Right atrium auricular region (tissue), 2 donors: Measurements from ENCODE around the gene EIF4A3. TPM values are rescaled to one million over a fixed set of nuclear protein-coding genes. Genes with fewer than 3 reads are reported as not detected.

Experiments
- DNase-seq: peaks from one replicate; pipeline ENCODE4 v3.0.0-alpha.2; 2019; ENCODE audit warnings: low spot score
- H3K27ac ChIP-seq, 2 donors: fragments of 200-600 bp; sonication (generic); 1 replicate in 1 of 2; 2 replicates in 1 of 2; pipeline ENCODE4 v1.5.1; 2016 to 2019
- H3K27me3 ChIP-seq, 2 donors: fragments of 200-600 bp; sonication (generic); one replicate each; pipeline versions ENCODE4 v1.5.1 to v1.6.0; 2017 to 2019
- H3K36me3 ChIP-seq: fragments of 200-600 bp; sonication (generic); one replicate; pipeline ENCODE4 v1.5.1; 2016
- H3K4me1 ChIP-seq, 2 donors: fragments of 200-600 bp; sonication (generic); one replicate each; pipeline versions ENCODE4 v1.5.1 to v1.6.0; 2017 to 2019
- H3K4me3 ChIP-seq, 2 donors: fragments of 200-600 bp; sonication (generic); 1 replicate in 1 of 2; 2 replicates in 1 of 2; pipeline ENCODE4 v1.5.1; 2017 to 2019; ENCODE audit warnings: mild to moderate bottlenecking in 1 of 2, moderate library complexity in 1 of 2
- H3K9me3 ChIP-seq, 2 donors: fragments of 200-600 bp; sonication (generic); one replicate each; pipeline ENCODE4 v1.5.1; 2019
- total RNA-seq, 2 donors: library from RNA; depleted of rRNA; stranded (reverse); fragments of >200 nt; gene quantifications; one replicate each; pipeline ENCODE4 v1.1.0, GENCODE V29; 2016
- TF ChIP-seq, protein P1 (sequence below), 2 donors: fragments of 200-600 bp; sonication (generic); IDR thresholded peaks; one replicate each; pipeline ENCODE4 v1.5.1; 2019; ENCODE audit warnings: antibody characterized with exemption in 2 of 2

EIF4A3 gene
- total RNA-seq, 2 donors from 2014 or later: 24.6 to 31.0 TPM

- TF ChIP-seq, protein P1, sequence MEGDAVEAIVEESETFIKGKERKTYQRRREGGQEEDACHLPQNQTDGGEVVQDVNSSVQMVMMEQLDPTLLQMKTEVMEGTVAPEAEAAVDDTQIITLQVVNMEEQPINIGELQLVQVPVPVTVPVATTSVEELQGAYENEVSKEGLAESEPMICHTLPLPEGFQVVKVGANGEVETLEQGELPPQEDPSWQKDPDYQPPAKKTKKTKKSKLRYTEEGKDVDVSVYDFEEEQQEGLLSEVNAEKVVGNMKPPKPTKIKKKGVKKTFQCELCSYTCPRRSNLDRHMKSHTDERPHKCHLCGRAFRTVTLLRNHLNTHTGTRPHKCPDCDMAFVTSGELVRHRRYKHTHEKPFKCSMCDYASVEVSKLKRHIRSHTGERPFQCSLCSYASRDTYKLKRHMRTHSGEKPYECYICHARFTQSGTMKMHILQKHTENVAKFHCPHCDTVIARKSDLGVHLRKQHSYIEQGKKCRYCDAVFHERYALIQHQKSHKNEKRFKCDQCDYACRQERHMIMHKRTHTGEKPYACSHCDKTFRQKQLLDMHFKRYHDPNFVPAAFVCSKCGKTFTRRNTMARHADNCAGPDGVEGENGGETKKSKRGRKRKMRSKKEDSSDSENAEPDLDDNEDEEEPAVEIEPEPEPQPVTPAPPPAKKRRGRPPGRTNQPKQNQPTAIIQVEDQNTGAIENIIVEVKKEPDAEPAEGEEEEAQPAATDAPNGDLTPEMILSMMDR (IDR thresholded peaks at IDR 0.05): no peak
- H3K9me3 ChIP-seq: no peaks in the 10 kb centered on the region
These were observed 8.0 kb downstream of the EIF4A3 start for GRCh38 chr17:80138856-80139426.

GRCh38 chr17:80137131-80137530, 9.8 kb downstream of the EIF4A3 start:
- peaks cover 90% of the 10 kb centered on the region for H3K36me3 ChIP-seq
- no peak for DNase-seq
- TF ChIP-seq, protein P1 (IDR thresholded peaks at IDR 0.05): no peak
- no peaks in the 10 kb centered on the region for H3K27me3 ChIP-seq
- no peak overlapping the region for H3K4me3 ChIP-seq
- no peak overlapping the region for H3K27ac ChIP-seq
- no peaks in the 10 kb centered on the region for H3K9me3 ChIP-seq
- H3K4me1 ChIP-seq: no peaks in the 10 kb centered on the region

More at GRCh38 chr17:80138856-80139426, 8.0 kb downstream of the EIF4A3 start:
- Histone ChIP-seq H3K36me3 (peaks cover 100% of the 10 kb centered on the region), H3K27me3 (no peaks in the 10 kb centered on the region), H3K27ac (no peak overlapping the region), H3K4me1 (no peaks in the 10 kb centered on the region), H3K4me3 (no peak overlapping the region)
- DNase-seq: no peak

- H3K36me3 ChIP-seq: peaks cover 54% of the 10 kb centered on the region
- TF ChIP-seq, protein P1 (IDR thresholded peaks at IDR 0.05): no peak
- no peak overlapping the region for H3K4me3 ChIP-seq
- no peak overlapping the region for H3K27ac ChIP-seq
- no peaks in the 10 kb centered on the region for H3K9me3 ChIP-seq
- DNase-seq: no peak
- no peaks in the 10 kb centered on the region for H3K4me1 ChIP-seq
- H3K27me3 ChIP-seq: no peaks in the 10 kb centered on the region
These were observed 13.3 kb downstream of the EIF4A3 start for GRCh38 chr17:80133626-80133970.

- Histone ChIP-seq H3K9me3 (no peaks in the 10 kb centered on the region), H3K36me3 (peaks cover 49% of the 10 kb centered on the region), H3K27me3 (no peaks in the 10 kb centered on the region), H3K4me1 (no peaks in the 10 kb centered on the region), H3K4me3 (no peak overlapping the region), H3K27ac (no peak overlapping the region)
- TF ChIP-seq, protein P1 (IDR thresholded peaks at IDR 0.05): no peak
- no peak for DNase-seq
These were observed 13.9 kb downstream of the EIF4A3 start for GRCh38 chr17:80132906-80133625.

- Histone ChIP-seq H3K27ac (no peak overlapping the region), H3K4me1 (no peaks in the 10 kb centered on the region), H3K9me3 (no peaks in the 10 kb centered on the region), H3K4me3 (no peak overlapping the region), H3K27me3 (no peaks in the 10 kb centered on the region), H3K36me3 (peaks cover 28% of the 10 kb centered on the region)
- TF ChIP-seq, protein P1 (IDR thresholded peaks at IDR 0.05): no peak
- no peak for DNase-seq
These were observed 15.9 kb downstream of the EIF4A3 start for GRCh38 chr17:80130992-80131391.
